Left lung (tissue), 10 donors: ENCODE data around the gene SF3A2. TPM values are rescaled to one million over a fixed set of nuclear protein-coding genes. Genes with fewer than 3 reads are reported as not detected.

Experiments
- ATAC-seq: fragments of 200-7000 bp; cut with Tn5 transposase; one replicate; pipeline ENCODE4 v1.9.1; 2020; ENCODE audit warnings: moderate library complexity
- DNase-seq, 4 donors: peaks; one replicate each; pipeline ENCODE4 v3.0.0-alpha.2; 2013 to 2020
- H3K27ac ChIP-seq, 2 donors: fragments of 200-600 bp; sonication (generic) in 1 of 2; one replicate each; pipeline versions ENCODE4 v1.5.0 to v1.8.0; 2020 to 2021
- H3K27me3 ChIP-seq, 2 donors: fragments of 200-600 bp; sonication (generic) in 1 of 2; one replicate each; pipeline versions ENCODE4 v1.5.0 to v1.8.0; 2020 to 2021
- H3K36me3 ChIP-seq, 2 donors: fragments of 200-600 bp; sonication (generic) in 1 of 2; one replicate each; pipeline versions ENCODE4 v1.5.0 to v1.8.0; 2020 to 2021
- H3K4me1 ChIP-seq, 2 donors: fragments of 200-600 bp; one replicate each; pipeline ENCODE4 v1.8.0; 2021
- H3K4me3 ChIP-seq, 2 donors: fragments of 200-600 bp; sonication (generic) in 1 of 2; one replicate each; pipeline versions ENCODE4 v1.5.0 to v1.8.0; 2020 to 2021; ENCODE audit warnings: mild to moderate bottlenecking in 1 of 2
- H3K9me3 ChIP-seq, 2 donors: fragments of 200-600 bp; sonication (generic) in 1 of 2; one replicate each; pipeline versions ENCODE4 v1.5.0 to v1.8.0; 2020 to 2021
- intact Hi-C, 2 donors: fragments of 100-400 bp; cut with DNase I; formaldehyde crosslinking; loops; one replicate each; pipeline versions ENCODE4 v1.11.2 to v1.14.2; 2022
- polyA plus RNA-seq, 6 donors: library from polyadenylated mRNA; unstranded; fragments of 120-200 nt; gene quantifications; one replicate each; pipeline ENCODE4 v1.2.1, GENCODE V29; 2013; ENCODE audit not compliant: insufficient read length in 6 of 6
- total RNA-seq, 2 donors: library from RNA; stranded (reverse); fragmentation: NEBNext Ultra II Directional; extraction: Animal tissue kit (Norgen Biotek cat#: 25700); gene quantifications; one replicate each; pipeline ENCODE4 v1.2.1, GENCODE V29; 2021
- TF ChIP-seq, protein P1 (sequence below), 2 donors: fragments of 200-600 bp; sonication (generic) in 1 of 2; IDR thresholded peaks; one replicate each; pipeline versions ENCODE4 v1.5.0 to v1.8.0; 2021; ENCODE audit warnings: antibody characterized with exemption in 2 of 2
- donor health status: DM: no; HTN: yes; CAD: no.
- donor health status: DM: no; HTN: no; CAD: no.

The SF3A2 gene
- total and polyA plus RNA-seq, 8 donors: 50.1 to 81.5 (median 71.4) TPM

DNA sequence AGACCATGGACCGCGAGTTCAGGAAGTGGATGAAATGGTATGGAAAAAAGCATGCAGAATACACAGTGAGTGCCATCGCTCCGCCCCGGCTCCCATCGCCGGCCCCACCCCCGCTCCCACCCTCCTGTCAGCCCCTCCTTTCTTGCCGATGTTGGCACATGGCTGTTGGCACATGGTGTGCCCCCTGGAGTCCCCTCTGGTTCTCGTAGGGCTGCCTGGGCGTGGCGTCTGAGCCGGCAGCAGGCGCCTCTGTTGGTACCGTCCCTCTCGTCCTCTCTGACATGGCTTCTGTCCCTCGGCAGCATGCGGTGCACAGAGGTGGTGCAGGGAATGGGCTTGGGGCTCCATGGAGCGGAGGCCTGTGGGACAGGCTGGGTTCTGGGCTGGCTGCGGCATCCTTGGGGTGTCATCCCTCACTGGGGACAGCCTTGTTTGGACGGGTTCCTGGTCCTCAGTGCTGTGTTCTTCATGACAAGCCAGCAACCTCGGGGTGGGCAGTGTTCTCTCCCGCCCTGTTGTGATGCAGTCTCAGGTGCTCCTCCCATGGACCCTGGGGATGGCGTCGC lies 42.0 kb upstream of the SF3A2 start:
- TF ChIP-seq, protein P1, sequence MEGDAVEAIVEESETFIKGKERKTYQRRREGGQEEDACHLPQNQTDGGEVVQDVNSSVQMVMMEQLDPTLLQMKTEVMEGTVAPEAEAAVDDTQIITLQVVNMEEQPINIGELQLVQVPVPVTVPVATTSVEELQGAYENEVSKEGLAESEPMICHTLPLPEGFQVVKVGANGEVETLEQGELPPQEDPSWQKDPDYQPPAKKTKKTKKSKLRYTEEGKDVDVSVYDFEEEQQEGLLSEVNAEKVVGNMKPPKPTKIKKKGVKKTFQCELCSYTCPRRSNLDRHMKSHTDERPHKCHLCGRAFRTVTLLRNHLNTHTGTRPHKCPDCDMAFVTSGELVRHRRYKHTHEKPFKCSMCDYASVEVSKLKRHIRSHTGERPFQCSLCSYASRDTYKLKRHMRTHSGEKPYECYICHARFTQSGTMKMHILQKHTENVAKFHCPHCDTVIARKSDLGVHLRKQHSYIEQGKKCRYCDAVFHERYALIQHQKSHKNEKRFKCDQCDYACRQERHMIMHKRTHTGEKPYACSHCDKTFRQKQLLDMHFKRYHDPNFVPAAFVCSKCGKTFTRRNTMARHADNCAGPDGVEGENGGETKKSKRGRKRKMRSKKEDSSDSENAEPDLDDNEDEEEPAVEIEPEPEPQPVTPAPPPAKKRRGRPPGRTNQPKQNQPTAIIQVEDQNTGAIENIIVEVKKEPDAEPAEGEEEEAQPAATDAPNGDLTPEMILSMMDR (IDR thresholded peaks at IDR 0.05): no peak
- Histone ChIP-seq H3K27me3 (no peaks in the 10 kb centered on the region), H3K27ac (no peak overlapping the region), H3K36me3 (peaks cover 0 to 95% of the 10 kb centered on the region in 2 donors), H3K9me3 (no peaks in the 10 kb centered on the region), H3K4me3 (no peak overlapping the region), H3K4me1 (no peaks in the 10 kb centered on the region)
- intact Hi-C loops: no loop called here
- ATAC-seq (no peak), DNase-seq (no peak)

DNA sequence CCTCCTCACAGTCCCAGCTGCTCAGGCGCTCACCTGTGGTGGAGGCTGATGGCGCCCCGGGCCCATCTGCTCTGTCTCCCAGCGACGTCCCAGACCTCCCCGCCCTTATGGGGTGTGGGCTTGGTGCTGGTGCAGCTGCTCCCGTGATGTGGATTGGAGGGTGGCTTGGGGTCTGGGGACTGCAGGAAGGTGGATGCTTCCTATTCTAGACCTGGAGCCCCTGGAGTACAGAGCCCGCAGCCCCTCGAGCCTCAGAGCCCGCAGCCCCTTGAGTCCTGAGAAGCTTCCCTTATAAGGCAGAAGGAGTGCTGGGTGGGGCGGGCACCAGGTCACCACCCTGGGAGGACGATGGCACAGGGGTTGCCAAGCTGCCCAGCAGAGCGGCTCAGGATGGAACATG lies 41.3 kb upstream of the SF3A2 start:
- Histone ChIP-seq H3K4me3 (no peak overlapping the region), H3K4me1 (no peaks in the 10 kb centered on the region), H3K27me3 (no peaks in the 10 kb centered on the region), H3K9me3 (no peaks in the 10 kb centered on the region), H3K27ac (no peak overlapping the region), H3K36me3 (peaks cover 0 to 95% of the 10 kb centered on the region in 2 donors)
- intact Hi-C loops: no loop called here
- DNase-seq (no peak), ATAC-seq (no peak)
- TF ChIP-seq, protein P1 (IDR thresholded peaks at IDR 0.05): no peak

DNA sequence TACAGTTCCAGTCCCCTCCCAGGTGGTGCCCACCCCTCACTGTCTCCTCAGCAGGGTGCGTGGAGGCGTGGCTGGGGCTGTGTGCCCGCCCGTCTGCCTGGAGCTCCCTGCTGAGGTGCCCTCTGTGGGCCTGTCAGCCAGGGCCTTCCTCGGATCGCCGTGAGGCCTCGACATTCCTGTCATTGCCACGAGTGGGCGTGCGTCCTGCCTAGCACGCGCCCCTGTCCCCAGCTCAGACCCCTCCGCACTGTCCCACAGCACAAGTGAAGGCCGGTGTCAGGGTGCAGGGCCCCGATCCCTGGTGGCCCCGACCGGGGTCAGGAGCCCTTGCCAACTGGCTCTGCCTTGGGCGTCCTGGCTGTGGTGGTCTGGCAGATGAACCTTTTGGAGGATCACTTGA lies 40.7 kb upstream of the SF3A2 start:
- TF ChIP-seq, protein P1 (IDR thresholded peaks at IDR 0.05): no peak
- ATAC-seq (no peak), DNase-seq (no peak)
- no peak overlapping the region for H3K4me3 ChIP-seq
- H3K27ac ChIP-seq: no peak overlapping the region
- intact Hi-C loops: no loop called here
- H3K36me3 ChIP-seq: peaks cover 0 to 91% of the 10 kb centered on the region in 2 donors
- no peaks in the 10 kb centered on the region for H3K27me3 ChIP-seq
- H3K4me1 ChIP-seq: no peaks in the 10 kb centered on the region
- H3K9me3 ChIP-seq: no peaks in the 10 kb centered on the region

DNA sequence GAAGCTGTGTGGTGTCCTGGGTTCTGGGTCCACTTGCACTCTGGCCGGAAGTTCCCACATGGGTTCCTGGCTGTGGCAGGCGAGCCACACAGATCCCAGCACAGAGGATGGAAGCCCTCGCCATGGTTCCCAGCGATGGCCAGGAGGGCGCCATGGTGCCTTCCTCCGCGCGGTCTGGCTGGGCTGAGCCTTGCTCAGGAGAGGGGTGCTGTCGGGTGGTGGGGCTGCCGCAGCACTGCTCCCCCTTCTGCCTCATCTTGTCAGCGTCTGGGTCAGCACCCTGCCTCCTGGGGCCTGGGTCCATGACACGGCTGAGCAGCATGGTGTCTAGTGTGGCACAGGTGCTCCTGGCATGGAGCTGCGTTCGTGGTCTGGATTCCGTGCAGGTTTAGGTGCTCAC lies 39.4 kb upstream of the SF3A2 start:
- H3K27ac ChIP-seq: no peak overlapping the region
- H3K36me3 ChIP-seq: peaks cover 0 to 89% of the 10 kb centered on the region in 2 donors
- no peaks in the 10 kb centered on the region for H3K4me1 ChIP-seq
- no peak overlapping the region for H3K4me3 ChIP-seq
- no peaks in the 10 kb centered on the region for H3K9me3 ChIP-seq
- TF ChIP-seq, protein P1 (IDR thresholded peaks at IDR 0.05): no peak
- intact Hi-C loops: no loop called here
- DNase-seq: no peak
- H3K27me3 ChIP-seq: no peaks in the 10 kb centered on the region
- ATAC-seq: no peak

DNA sequence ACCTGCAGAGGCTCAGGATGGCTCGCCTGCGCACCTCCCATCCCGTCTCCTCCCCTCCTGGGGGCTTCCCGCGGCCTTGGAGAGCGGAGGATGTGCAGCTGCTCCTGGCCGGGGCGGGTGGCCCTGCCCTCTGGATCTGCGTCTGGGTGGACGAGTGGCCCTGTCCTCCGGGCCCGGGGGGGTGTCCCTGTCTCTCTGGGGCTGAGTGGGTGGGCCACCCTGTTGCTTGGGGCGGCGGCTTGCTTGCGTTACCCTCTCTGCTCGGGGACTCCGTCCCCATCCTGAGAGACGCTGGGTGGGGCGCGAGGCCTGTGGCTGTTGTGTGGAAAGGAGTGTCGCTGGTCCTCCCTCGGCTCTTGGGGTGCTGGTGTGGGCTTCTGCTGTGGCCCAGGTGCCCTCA lies 38.3 kb upstream of the SF3A2 start:
- peaks cover 0 to 89% of the 10 kb centered on the region in 2 donors for H3K36me3 ChIP-seq
- no peak for DNase-seq

More for the DNA sequence above, 38.3 kb upstream of the SF3A2 start:
- Histone ChIP-seq H3K4me3 (no peak overlapping the region), H3K4me1 (no peaks in the 10 kb centered on the region), H3K9me3 (no peaks in the 10 kb centered on the region), H3K27me3 (no peaks in the 10 kb centered on the region), H3K27ac (no peak overlapping the region)
- ATAC-seq: no peak
- intact Hi-C loops: no loop called here
- TF ChIP-seq, protein P1 (IDR thresholded peaks at IDR 0.05): no peak
